ENCODE measurements around the gene TMEM74B. TPM values are rescaled to one million over a fixed set of nuclear protein-coding genes. Genes with fewer than 3 reads are reported as not detected.

The TMEM74B gene
- total RNA-seq, 2 donors from 2014 or later: 2.2 to 3.4 TPM

GRCh38 chr20:1207293-1207878, 22.6 kb upstream of the TMEM74B start:
- ATAC-seq (no peak), DNase-seq (no peak)
- intact Hi-C loops (cut with DNase I, micrococcal nuclease): loop anchor here in 1 of 2 donors (10.0 kb wide), 1 partner anchor 103 kb away; no protein-coding TSS in a partner anchor

DNA sequence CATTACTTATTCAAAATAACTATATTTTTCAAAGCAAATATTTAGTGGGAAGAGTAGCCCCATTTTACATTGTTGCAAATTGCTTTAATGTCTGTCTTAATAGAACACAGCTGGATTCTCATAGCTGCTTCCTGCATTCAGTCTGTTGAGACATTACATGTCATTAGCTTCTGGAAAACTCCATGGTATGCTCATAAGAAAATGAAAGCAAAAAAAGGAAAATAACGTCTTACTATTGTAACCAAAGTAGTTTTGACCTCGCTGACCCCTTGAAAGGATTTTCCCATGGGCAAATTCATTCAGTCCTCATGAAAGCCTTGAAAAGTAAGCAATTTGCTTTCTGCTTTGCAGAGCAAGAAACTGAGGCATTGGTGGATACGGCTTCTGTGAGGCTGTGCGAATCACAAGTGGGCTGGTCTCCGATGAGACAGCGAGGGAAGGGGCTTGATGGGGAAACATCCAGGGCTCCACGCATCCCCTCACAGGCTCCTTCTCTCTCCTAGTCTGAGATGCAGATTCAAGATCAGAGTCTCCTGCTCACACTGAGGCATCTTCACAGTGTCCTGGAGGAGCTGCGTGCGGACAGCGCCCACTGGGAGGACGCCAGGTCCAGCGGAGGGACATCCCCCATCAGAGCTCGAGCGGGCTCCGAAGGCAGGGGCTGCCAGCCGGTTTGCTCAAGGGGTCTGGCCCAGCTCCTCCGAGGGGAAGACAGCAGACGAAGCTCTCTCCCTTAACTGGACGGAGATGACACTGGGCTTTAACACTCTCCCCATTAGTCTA, 21.8 kb upstream of the TMEM74B start:
- intact Hi-C loops (cut with DNase I, micrococcal nuclease): loop anchor here in 1 of 2 donors (10.0 kb wide), 1 partner anchor 102 kb away; no protein-coding TSS in a partner anchor
- no peak for DNase-seq
- no peak for ATAC-seq

DNA sequence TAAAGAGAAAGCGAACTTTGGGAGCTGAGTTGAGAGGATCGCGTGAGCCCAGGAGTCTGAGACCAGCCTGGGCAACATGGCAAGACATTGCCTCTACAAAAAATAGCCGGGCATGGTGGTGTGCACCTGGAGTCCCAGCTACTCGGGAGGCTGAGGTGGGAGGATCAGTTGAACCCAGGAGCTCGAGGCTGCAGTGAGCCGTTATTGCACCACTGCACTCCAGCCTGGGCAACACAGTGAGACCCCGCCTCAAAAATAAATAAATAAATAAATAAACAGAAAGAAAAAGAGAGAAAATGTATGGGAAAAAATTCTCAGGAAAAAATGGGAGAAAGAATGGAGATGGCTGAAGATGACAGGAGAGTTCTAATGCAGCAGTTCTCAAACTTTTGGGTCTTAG, 21.0 kb upstream of the TMEM74B start:
- intact Hi-C loops (cut with DNase I, micrococcal nuclease): loop anchor here in 1 of 2 donors (10.0 kb wide), 1 partner anchor 101 kb away; no protein-coding TSS in a partner anchor
- DNase-seq (no peak), ATAC-seq (no peak)

DNA sequence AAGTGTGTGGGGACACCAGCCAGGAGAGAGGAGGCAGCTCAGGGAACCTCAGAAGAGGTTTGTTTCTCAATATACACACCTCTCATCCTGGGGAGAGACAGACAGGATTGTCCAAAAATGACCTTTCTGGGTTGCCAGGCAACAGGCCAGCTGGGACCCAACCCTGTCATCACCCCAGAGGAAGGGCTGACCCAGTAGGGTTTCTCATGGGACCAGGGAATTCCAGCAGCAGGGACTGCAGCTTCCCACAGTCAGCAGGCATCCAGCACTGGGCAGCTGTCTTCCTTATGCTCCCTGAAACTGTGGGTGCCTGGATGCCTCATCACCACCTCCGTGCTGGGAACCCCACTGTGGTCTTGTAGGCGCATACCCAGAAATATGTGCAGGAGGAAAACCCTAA, 19.8 kb upstream of the TMEM74B start:
- ATAC-seq (no peak), DNase-seq (no peak)
- intact Hi-C loops (cut with DNase I, micrococcal nuclease): loop anchor here in 1 of 2 donors (10.0 kb wide), 1 partner anchor 100 kb away; no protein-coding TSS in a partner anchor

- DNase-seq (no peak), ATAC-seq (peak; percentile 93)
- intact Hi-C loops (cut with DNase I, micrococcal nuclease): loop anchor here in 1 of 2 donors (10.0 kb wide), 1 partner anchor 99 kb away; no protein-coding TSS in a partner anchor
Observed at GRCh38 chr20:1204113-1204512, 19.3 kb upstream of the TMEM74B start.

- intact Hi-C loops (cut with DNase I, micrococcal nuclease): loop anchor here in 1 of 2 donors (10.0 kb wide), 1 partner anchor 99 kb away; no protein-coding TSS in a partner anchor
Observed at GRCh38 chr20:1203630-1204029, 18.8 kb upstream of the TMEM74B start.

GRCh38 chr20:1202762-1203504, 18.2 kb upstream of the TMEM74B start, which contains the start of gene C20orf202:
TSS of gene C20orf202 (plus strand) at chr20:1203454. CDS start at chr20:1203586, 132 bp downstream.
- DNase-seq: no peak
- intact Hi-C loops (cut with DNase I, micrococcal nuclease): loop anchor here in 1 of 2 donors (10.0 kb wide), 1 partner anchor 98 kb away; no protein-coding TSS in a partner anchor
- peak; percentile 59 for ATAC-seq

More at GRCh38 chr20:1203630-1204029, 18.8 kb upstream of the TMEM74B start:
- DNase-seq (no peak), ATAC-seq (peak; percentile 81)

DNA sequence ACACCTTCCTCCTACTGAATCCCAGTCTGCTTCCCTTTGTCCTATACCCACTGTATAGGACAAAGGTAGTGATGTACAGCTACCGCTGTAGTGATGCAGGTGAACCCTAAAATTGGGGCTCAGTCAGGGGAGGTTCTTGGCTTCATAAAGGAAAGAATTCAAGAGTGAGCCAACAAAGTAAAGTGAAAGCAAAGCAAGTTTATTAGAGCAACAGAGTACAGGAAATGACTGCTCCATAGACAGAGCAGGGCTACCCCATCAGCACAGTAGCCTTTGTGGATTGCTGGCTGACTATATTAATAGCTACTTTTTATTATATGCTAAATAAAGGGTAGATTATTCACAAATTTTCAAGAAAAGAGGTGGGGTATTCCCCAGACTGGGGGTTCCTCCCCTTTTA, 15.2 kb upstream of the TMEM74B start:
- no peak for DNase-seq
- no peak for ATAC-seq
- intact Hi-C loops (cut with DNase I, micrococcal nuclease): loop anchor here in 1 of 2 donors (10.0 kb wide), 1 partner anchor 95 kb away; no protein-coding TSS in a partner anchor

DNA sequence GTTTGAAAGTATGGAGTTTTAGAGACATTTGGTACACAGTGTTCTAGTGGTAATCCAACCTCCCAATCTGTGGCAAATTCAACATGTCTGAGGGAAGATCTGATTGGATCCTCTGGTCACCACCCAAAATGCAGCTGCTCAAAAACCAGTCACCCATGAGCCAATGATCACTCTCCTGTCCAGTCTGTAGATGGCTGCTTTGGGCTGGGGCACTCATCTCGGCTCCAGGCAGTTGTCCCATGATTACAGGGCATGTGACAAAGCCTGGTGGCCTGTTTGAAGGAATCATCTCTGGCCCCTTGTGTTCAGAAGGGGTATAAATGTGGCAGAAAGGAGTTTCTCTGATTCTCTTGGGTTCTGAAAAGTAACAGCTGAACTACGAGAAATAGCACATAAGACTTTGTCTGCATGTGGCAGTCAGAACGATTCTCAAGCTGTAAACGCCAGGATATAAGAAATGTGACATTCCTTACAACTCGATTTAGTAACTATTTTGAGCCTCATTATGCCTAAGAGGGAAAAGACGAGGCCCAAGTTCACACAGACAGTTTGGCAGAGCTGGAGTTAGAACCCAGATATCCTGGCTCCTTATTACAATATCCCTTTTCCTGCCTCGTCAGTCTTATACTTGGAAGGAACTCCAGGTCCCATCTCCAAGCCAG, 14.6 kb upstream of the TMEM74B start:
- DNase-seq: no peak
- intact Hi-C loops (cut with DNase I, micrococcal nuclease): no loop called here
- ATAC-seq: no peak

DNA sequence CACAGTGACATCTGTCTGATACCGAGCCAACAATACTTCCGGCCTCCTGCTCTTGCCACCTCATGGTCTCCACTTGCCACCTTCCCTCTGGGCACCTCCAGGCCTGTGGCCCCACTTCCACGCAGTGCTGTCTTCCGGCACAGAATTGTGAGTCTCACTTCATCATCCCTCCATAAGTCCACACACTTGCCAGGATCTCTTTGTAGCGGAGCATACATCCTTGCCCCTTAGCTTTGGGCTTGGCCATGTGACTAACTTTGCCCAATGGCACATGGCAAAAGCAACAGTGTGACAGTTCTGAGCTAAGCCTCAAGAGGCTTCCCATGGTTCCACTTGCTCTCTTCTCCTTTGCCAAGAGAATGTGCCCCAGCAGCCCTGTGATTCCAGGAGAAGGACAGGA, 14.0 kb upstream of the TMEM74B start:
- no peak for DNase-seq
- no peak for ATAC-seq
- intact Hi-C loops (cut with DNase I, micrococcal nuclease): no loop called here

GRCh38 chr20:1197801-1198200, 13.0 kb upstream of the TMEM74B start:
- ATAC-seq (no peak), DNase-seq (no peak)
- intact Hi-C loops (cut with DNase I, micrococcal nuclease): no loop called here

DNA sequence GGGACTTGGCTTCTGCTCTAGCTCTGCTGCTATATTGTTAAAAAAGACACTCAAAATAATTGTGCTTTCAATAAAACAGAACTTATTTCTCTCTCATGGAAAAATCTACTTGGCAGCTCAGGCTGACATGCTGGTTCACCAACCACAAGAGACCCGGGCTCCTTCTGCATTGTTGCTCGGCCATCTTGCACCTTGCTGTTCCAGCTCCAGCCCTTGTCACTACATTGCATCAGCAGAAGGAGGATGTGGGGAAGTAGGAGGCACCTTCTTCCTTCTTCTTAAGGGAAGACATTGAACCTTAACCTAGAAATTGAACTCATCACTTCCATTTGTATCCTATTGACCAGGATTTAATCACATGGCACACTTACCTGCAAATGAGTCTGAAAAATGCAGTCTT, 11.9 kb upstream of the TMEM74B start:
- ATAC-seq (no peak), DNase-seq (no peak)
- intact Hi-C loops (cut with DNase I, micrococcal nuclease): no loop called here

- DNase-seq (no peak), ATAC-seq (no peak)
- intact Hi-C loops (cut with DNase I, micrococcal nuclease): no loop called here
Observed at GRCh38 chr20:1195226-1195625, 10.4 kb upstream of the TMEM74B start.

GRCh38 chr20:1191299-1191698, 6.5 kb upstream of the TMEM74B start:
- DNase-seq: no peak
- intact Hi-C loops (cut with DNase I, micrococcal nuclease): no loop called here
- no peak for ATAC-seq

DNA sequence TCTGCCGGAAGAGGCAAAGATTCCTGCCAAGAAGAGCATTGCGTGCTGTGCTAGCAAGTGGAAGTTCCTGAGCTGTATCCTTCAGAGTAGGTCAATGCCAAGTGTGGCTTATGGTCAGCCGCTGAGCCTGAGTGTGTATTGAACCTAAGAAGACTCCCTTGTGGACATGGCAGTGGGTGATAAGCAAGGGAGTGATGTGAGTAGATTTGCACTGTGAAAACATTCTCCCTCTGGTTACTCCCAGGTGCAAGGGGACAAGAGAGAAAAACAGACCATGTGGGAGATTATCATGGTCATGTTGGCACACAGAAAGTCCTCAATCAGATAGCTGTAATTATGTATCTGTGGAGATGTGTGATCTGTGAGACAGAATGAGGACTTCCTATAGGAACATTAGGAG, 6.1 kb upstream of the TMEM74B start:
- intact Hi-C loops (cut with DNase I, micrococcal nuclease): no loop called here
- ATAC-seq (no peak), DNase-seq (no peak)

DNA sequence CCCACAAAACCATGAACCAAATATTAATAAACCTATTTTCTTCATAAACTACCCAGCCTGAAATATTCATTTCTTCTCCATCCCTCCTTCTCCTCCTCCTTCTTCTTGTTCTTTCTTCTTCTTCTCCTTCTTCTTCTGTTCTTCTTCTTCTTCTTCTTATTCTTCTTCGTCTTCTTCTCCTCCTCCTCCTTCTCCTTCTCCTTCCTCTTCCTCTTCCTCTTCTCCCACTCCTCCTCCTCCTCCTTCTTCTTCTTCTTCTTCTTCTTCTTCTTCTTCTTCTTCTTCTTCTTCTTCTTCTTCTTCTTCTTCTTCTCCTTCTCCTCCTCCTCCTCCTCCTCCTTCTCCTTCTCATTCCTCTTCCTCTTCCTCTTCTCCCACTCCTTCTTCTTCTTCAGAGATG, 5.0 kb upstream of the TMEM74B start:
- intact Hi-C loops (cut with DNase I, micrococcal nuclease): no loop called here
- DNase-seq: no peak
- ATAC-seq: no peak

- ATAC-seq: no peak
Observed at GRCh38 chr20:1188347-1188746, 3.6 kb upstream of the TMEM74B start.

GRCh38 chr20:1187605-1188171, 2.9 kb upstream of the TMEM74B start:
- DNase-seq: no peak
- ATAC-seq: peak; percentile 57
- intact Hi-C loops (cut with DNase I, micrococcal nuclease): no loop called here

More at GRCh38 chr20:1188347-1188746, 3.6 kb upstream of the TMEM74B start:
- intact Hi-C loops (cut with DNase I, micrococcal nuclease): no loop called here
- no peak for DNase-seq
